ENCODE measurements around the gene SAMD10.

GRCh38 chr20:63956664-63957003, 22.8 kb downstream of the SAMD10 start:
- no peak for TF ChIP-seq CTCF (conservative IDR thresholded peaks at IDR 0.05)
- no peak for TF ChIP-seq ZFX (IDR thresholded peaks at IDR 0.05)
